A549 (cell line): Measurements from ENCODE around the gene SUPT20H. TPM values are rescaled to one million over a fixed set of nuclear protein-coding genes. Genes with fewer than 3 reads are reported as not detected.

Experiments used
- ATAC-seq, 2 experiments: fragments of 200-7000 bp in 1 of 2; fragments of >200 bp in 1 of 2; cut with Nextera tagmentation in 1 of 2; cut with Tn5 transposase in 1 of 2; 3 replicates each; pipeline versions ENCODE4 v1.8.0 to v1.9.1; 2018 to 2020; ENCODE audit warnings: mild to moderate bottlenecking in 1 of 2, moderate library complexity in 1 of 2
- CTCF ChIA-PET: fragments of 300-600 bp; sonication (Branson Sonifier 250); formaldehyde crosslinking; extraction: SDS; loops from one replicate; lab custom pipeline; 2021; ENCODE audit warnings: antibody characterized with exemption, inconsistent platforms; lab: Yijun Ruan, JAX
- POLR2A ChIA-PET: fragments of 350-600 bp; formaldehyde crosslinking; extraction: SDS; loops from one replicate; lab custom pipeline; 2021; ENCODE audit warnings: antibody characterized with exemption, inconsistent platforms; lab: Yijun Ruan, JAX
- DNase-seq, 2 experiments: peaks; one replicate each; pipeline versions ENCODE4 v3.0.0 to v3.0.0-alpha.2; 2011 to 2016; ENCODE audit warnings: low read depth in 1 of 2, low spot score in 1 of 2
- FAIRE-seq: peaks from 2 replicates; lab custom pipeline; 2011; peaks lifted over from hg19 to GRCh38; lab: Jason Lieb, UNC
- H3K27ac ChIP-seq, 2 experiments: fragments of >200 bp; sonication (Bioruptor Twin); formaldehyde crosslinking; 3 replicates each; pipeline ENCODE4 v1.5.1; 2016 to 2017
- H3K4me1 ChIP-seq: fragments of >200 bp; sonication (Bioruptor Twin); formaldehyde crosslinking; 3 replicates; pipeline ENCODE4 v1.6.1; 2016
- H3K4me2 ChIP-seq: fragments of >200 bp; sonication (Bioruptor Twin); formaldehyde crosslinking; 3 replicates; pipeline ENCODE4 v1.6.1; 2016
- H3K4me3 ChIP-seq: fragments of >200 bp; sonication (Bioruptor Twin); formaldehyde crosslinking; 3 replicates; pipeline ENCODE4 v1.5.1; 2016
- H3K9me3 ChIP-seq: fragments of >200 bp; sonication (Bioruptor Twin); formaldehyde crosslinking; 3 replicates; pipeline ENCODE4 v1.6.1; 2016
- BHLHE40 ChIP-seq: IDR thresholded peaks from 2 replicates; pipeline ENCODE4 v1.6.1; 2012; ENCODE audit warnings: low read depth, low read length, inconsistent platforms
- CBX8 ChIP-seq: fragments of 200-600 bp; sonication (generic); IDR thresholded peaks from 2 replicates; pipeline ENCODE4 v1.6.1; 2016
- CEBPB ChIP-seq, 2 experiments: fragments of >200 bp in 1 of 2; sonication (Bioruptor Twin) in 1 of 2; formaldehyde crosslinking in 1 of 2; IDR thresholded peaks; 2 replicates each; pipeline ENCODE4 v1.6.1; 2012 to 2016
- CHD4 ChIP-seq: fragments of 200-600 bp; sonication (generic); IDR thresholded peaks from 2 replicates; pipeline ENCODE4 v1.6.1; 2016; ENCODE audit warnings: antibody characterized with exemption, mild to moderate bottlenecking, borderline replicate concordance
- EHF ChIP-seq: fragments of 250-450 bp; sonication (Bioruptor Pico); IDR thresholded peaks from 2 replicates; pipeline ENCODE4 v1.5.0; 2020; ENCODE audit warnings: mild to moderate bottlenecking
- EP300 ChIP-seq, 2 experiments: fragments of >200 bp; sonication (Bioruptor Twin); formaldehyde crosslinking; IDR thresholded peaks; 2 replicates in 1 of 2; 3 replicates in 1 of 2; pipeline ENCODE4 v1.6.1; 2016 to 2017
- FOSL2 ChIP-seq, 2 experiments: fragments of 450-650 bp in 1 of 2; fragments of >200 bp in 1 of 2; sonication (Bioruptor Twin) in 1 of 2; formaldehyde crosslinking; IDR thresholded peaks; 2 replicates each; pipeline versions ENCODE4 v1.5.0 to v1.6.1; 2016 to 2020; ENCODE audit warnings: mild to moderate bottlenecking in 1 of 2, moderate library complexity in 1 of 2
- FOXS1 ChIP-seq: fragments of 250-450 bp; sonication (Bioruptor Pico); IDR thresholded peaks from 2 replicates; pipeline ENCODE4 v1.5.0; 2020; ENCODE audit warnings: mild to moderate bottlenecking, moderate library complexity
- HEYL ChIP-seq: fragments of 250-450 bp; sonication (Bioruptor Pico); IDR thresholded peaks from 2 replicates; pipeline ENCODE4 v1.8.0; 2021; ENCODE audit warnings: mild to moderate bottlenecking, moderate library complexity
- HOXB5 ChIP-seq: fragments of 250-450 bp; sonication (Bioruptor Pico); IDR thresholded peaks from 2 replicates; pipeline ENCODE4 v1.5.0; 2020; ENCODE audit warnings: mild to moderate bottlenecking, moderate library complexity
- KDM5A ChIP-seq: fragments of 200-600 bp; sonication (generic); IDR thresholded peaks from 2 replicates; pipeline ENCODE4 v1.6.1; 2016; ENCODE audit warnings: antibody characterized with exemption, mild to moderate bottlenecking
- MAFK ChIP-seq: fragments of 450-650 bp; IDR thresholded peaks from 2 replicates; pipeline ENCODE4 v1.6.1; 2014; ENCODE audit not compliant: partially characterized antibody
- NPAS2 ChIP-seq: fragments of 250-450 bp; sonication (Bioruptor Pico); IDR thresholded peaks from 2 replicates; pipeline ENCODE4 v1.8.0; 2022; ENCODE audit warnings: mild to moderate bottlenecking, moderate library complexity, borderline replicate concordance
- NR3C1 ChIP-seq: fragments of >200 bp; sonication (Bioruptor Twin); formaldehyde crosslinking; IDR thresholded peaks from 3 replicates; pipeline ENCODE4 v1.6.1; 2017
- POLR2A ChIP-seq: IDR thresholded peaks from 2 replicates; pipeline ENCODE4 v1.6.1; 2012; ENCODE audit warnings: mild to moderate bottlenecking, low read length
- POLR2AphosphoS2 ChIP-seq: conservative IDR thresholded peaks from 2 replicates; pipeline ENCODE4 v1.6.1; 2012; ENCODE audit warnings: low read length, improper control_type of control experiment, inconsistent platforms
- RCOR1 ChIP-seq: fragments of 150-350 bp; IDR thresholded peaks from 2 replicates; pipeline ENCODE4 v1.6.1; 2014; ENCODE audit warnings: antibody characterized with exemption, low read length, low read depth
- RFX5 ChIP-seq: fragments of 450-650 bp; IDR thresholded peaks from 2 replicates; pipeline ENCODE4 v1.7.1; 2014; ENCODE audit warnings: antibody characterized with exemption, mild to moderate bottlenecking, moderate library complexity
- RNF2 ChIP-seq: fragments of 200-600 bp; sonication (generic); IDR thresholded peaks from 2 replicates; pipeline ENCODE4 v1.6.1; 2016; ENCODE audit warnings: low read depth, mild to moderate bottlenecking, antibody characterized with exemption, moderate library complexity, borderline replicate concordance
- ZFP36 ChIP-seq: fragments of 450-650 bp; IDR thresholded peaks from 2 replicates; pipeline ENCODE4 v1.6.1; 2014; ENCODE audit warnings: borderline replicate concordance; ENCODE audit not compliant: partially characterized antibody
- ZNF302 ChIP-seq: fragments of 250-450 bp; sonication (Bioruptor Pico); IDR thresholded peaks from 2 replicates; pipeline ENCODE4 v1.9.0; 2021; ENCODE audit warnings: inconsistent platforms, mild to moderate bottlenecking, moderate library complexity
- ZSCAN20 ChIP-seq: fragments of 250-450 bp; sonication (Bioruptor Pico); IDR thresholded peaks from 2 replicates; pipeline ENCODE4 v1.8.0; 2022; ENCODE audit warnings: mild to moderate bottlenecking, moderate library complexity
- WGBS: methylation state at CpG from one replicate; pipeline ENCODE4 v1.1.6; 2017; ENCODE audit errors: missing lambda C conversion rate; 5-methylcytosine and 5-hydroxymethylcytosine counted together
- polyA plus RNA-seq, 4 experiments: library from polyadenylated mRNA; depleted of rRNA in 3 of 4; stranded (reverse); fragments of >200 nt; fragmentation: RNase III in 1 of 4; extraction: RNeasy Plus Mini Kit Qiagen cat#74134 plus additional on column Dnase treatment in 1 of 4; gene quantifications; 2 replicates in 3 of 4; 3 replicates in 1 of 4; pipeline ENCODE4 v1.2.3, GENCODE V29; 2011 to 2017
- TF ChIP-seq, protein P1 (sequence below): fragments of >200 bp; sonication (Bioruptor Twin); formaldehyde crosslinking; IDR thresholded peaks from 3 replicates; pipeline ENCODE4 v1.5.1; 2016
- TF ChIP-seq, protein P2 (sequence below): fragments of >200 bp; sonication (Bioruptor Twin); formaldehyde crosslinking; IDR thresholded peaks from 3 replicates; pipeline ENCODE4 v1.6.1; 2016

The SUPT20H gene
- polyA plus RNA-seq, 2 of the 4 experiments (the other 2 are of a cell fraction), result 26.2 to 50.9 TPM

DNA sequence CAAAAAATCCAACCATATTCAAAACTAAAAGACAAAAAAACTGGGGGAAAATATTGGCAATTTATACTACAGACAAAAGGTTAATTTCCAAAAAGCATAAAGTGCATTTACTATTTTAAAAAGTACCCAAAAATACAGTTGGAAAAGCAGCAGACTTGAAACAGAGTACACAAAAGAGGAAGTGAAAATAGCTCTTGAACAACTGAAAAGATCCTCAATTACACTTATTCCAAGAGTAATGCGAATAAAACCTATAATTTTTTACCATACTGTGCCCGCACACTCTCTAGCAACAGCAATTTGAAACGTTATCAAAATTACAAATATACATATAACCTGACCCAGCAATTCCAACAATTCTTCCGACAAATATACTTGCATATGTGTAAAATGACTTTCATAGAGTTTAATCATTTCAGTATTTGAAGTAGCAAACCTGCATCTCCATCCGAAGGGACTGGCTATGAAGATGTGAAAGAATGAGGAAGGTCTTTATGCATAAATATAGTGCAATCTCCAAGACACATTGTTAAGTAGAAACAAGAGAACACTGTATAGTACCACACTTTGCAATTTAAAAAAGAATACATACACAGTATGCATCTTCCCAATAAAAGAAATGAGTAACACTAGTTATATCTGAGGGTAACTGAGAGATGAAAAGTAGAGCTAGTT, 85.7 kb downstream of the SUPT20H start:
- Histone ChIP-seq H3K4me3 (no peak overlapping the region), H3K4me1 (no peaks in the 10 kb centered on the region), H3K4me2 (no peak overlapping the region), H3K27ac (no peak overlapping the region), H3K9me3 (peaks cover 6% of the 10 kb centered on the region; the same call in 2 of the 3 replicates)
- WGBS, result 95% methylated on average over 5 of the region's 5 CpGs
- no peak for DNase-seq
- no peak for TF ChIP-seq CHD4
- TF ChIP-seq RCOR1, result no peak
- no peak for TF ChIP-seq RNF2
- TF ChIP-seq HOXB5 (CRISPR knock-in tag), result no peak
- TF ChIP-seq, protein P1, sequence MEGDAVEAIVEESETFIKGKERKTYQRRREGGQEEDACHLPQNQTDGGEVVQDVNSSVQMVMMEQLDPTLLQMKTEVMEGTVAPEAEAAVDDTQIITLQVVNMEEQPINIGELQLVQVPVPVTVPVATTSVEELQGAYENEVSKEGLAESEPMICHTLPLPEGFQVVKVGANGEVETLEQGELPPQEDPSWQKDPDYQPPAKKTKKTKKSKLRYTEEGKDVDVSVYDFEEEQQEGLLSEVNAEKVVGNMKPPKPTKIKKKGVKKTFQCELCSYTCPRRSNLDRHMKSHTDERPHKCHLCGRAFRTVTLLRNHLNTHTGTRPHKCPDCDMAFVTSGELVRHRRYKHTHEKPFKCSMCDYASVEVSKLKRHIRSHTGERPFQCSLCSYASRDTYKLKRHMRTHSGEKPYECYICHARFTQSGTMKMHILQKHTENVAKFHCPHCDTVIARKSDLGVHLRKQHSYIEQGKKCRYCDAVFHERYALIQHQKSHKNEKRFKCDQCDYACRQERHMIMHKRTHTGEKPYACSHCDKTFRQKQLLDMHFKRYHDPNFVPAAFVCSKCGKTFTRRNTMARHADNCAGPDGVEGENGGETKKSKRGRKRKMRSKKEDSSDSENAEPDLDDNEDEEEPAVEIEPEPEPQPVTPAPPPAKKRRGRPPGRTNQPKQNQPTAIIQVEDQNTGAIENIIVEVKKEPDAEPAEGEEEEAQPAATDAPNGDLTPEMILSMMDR, result no peak
- no peak for TF ChIP-seq CEBPB (IDR thresholded peaks at IDR 0.05)
- TF ChIP-seq FOXS1 (CRISPR knock-in tag), result no peak
- no peak for TF ChIP-seq NPAS2
- TF ChIP-seq BHLHE40, result no peak
- TF ChIP-seq KDM5A, result no peak
- TF ChIP-seq ZSCAN20 (CRISPR knock-in tag), result no peak
- ChIA-PET POLR2A (no interaction called here), CTCF (interaction anchor here (0.6 kb wide), 1 partner anchor 10 kb away, joined by 3 read pairs; no protein-coding TSS in a partner anchor)
- FAIRE-seq, result no peak
- ATAC-seq, result no peak

DNA sequence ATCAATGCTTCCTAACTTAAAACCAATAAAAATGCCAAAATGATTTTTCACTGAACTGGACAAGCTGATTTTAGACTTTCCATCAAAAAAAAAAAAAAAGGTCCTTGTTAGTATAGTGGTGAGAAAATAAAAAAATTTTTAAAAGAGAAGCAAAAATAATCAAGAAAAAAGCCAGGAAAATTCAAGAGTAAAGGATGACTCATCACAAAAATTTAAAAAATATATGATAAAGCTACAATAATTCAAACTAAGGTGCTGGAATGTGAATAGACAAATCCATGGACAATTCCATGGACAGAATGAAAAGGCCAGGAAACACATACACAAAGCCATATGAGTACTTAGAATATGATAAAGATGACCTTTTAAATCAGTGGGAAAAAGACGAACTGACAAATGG, 86.5 kb downstream of the SUPT20H start:
- no peak for TF ChIP-seq CHD4
- TF ChIP-seq, protein P2, sequence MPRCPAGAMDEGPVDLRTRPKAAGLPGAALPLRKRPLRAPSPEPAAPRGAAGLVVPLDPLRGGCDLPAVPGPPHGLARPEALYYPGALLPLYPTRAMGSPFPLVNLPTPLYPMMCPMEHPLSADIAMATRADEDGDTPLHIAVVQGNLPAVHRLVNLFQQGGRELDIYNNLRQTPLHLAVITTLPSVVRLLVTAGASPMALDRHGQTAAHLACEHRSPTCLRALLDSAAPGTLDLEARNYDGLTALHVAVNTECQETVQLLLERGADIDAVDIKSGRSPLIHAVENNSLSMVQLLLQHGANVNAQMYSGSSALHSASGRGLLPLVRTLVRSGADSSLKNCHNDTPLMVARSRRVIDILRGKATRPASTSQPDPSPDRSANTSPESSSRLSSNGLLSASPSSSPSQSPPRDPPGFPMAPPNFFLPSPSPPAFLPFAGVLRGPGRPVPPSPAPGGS, result no peak
- TF ChIP-seq ZNF302, result no peak
- TF ChIP-seq RFX5, result no peak
- no peak for TF ChIP-seq EP300 (IDR thresholded peaks at IDR 0.05)
- no peak for TF ChIP-seq POLR2A
- TF ChIP-seq HEYL (CRISPR knock-in tag), result no peak
- no peak for TF ChIP-seq EHF (CRISPR knock-in tag)
- no peak for TF ChIP-seq CBX8
- TF ChIP-seq POLR2AphosphoS2, result no peak
- peak; percentile 30 for TF ChIP-seq MAFK
- no peak for TF ChIP-seq FOSL2 (IDR thresholded peaks at IDR 0.05)
- TF ChIP-seq FOSL2 (CRISPR knock-in tag; IDR thresholded peaks at IDR 0.05), result peak; percentile 39; the same call in 1 of the 2 replicates
- TF ChIP-seq NR3C1, result no peak
- POLR2A ChIA-PET, result interaction anchor here (0.6 kb wide), 1 partner anchor 75 kb away, joined by 3 read pairs; no protein-coding TSS in a partner anchor
- peaks cover 6% of the 10 kb centered on the region; the same call in 2 of the 3 replicates for H3K9me3 ChIP-seq
- no peak overlapping the region for H3K4me2 ChIP-seq
- FAIRE-seq (no peak), ATAC-seq (no peak), DNase-seq (no peak)
- no peak overlapping the region for H3K4me3 ChIP-seq
- no peaks in the 10 kb centered on the region for H3K4me1 ChIP-seq
- 96% methylated on average over 1 of the region's 1 CpG for WGBS
- no peak overlapping the region for H3K27ac ChIP-seq
- CTCF ChIA-PET, result interaction anchor here (0.6 to 0.9 kb wide), 2 partner anchors 8 to 11 kb away, joined by 3 read pairs; no protein-coding TSS in a partner anchor

DNA sequence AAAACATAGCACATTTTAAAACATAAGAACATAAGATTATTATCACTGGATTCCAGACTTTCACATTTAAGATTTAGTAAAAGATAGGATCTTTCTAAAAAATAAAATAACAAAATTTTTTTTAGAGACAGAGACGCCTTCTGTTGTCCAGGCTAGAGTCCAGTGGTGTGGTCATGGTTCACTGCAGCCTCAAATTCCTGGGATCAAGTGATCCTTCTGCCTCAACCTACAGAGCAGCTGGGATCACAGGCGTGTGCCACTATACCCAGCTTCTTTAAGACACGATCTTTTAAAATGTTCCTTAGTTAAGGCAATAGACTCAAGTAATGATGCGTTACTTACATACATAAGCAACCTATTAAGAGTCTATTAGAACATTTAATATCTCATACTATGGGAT, 93.1 kb downstream of the SUPT20H start:
- ATAC-seq, result no peak
- WGBS, result 92% methylated on average over 4 of the region's 4 CpGs
- POLR2A ChIA-PET, result no interaction called here
- DNase-seq, result no peak
- CTCF ChIA-PET, result no interaction called here
- no peak overlapping the region for H3K4me3 ChIP-seq
- no peak overlapping the region for H3K4me2 ChIP-seq
- H3K4me1 ChIP-seq, result no peaks in the 10 kb centered on the region
- FAIRE-seq, result no peak
- TF ChIP-seq ZFP36 (no peak), EP300 (IDR thresholded peaks at IDR 0.05) (no peak)
- H3K9me3 ChIP-seq, result no peaks in the 10 kb centered on the region
- H3K27ac ChIP-seq, result no peak overlapping the region
